NCI-H748 (cell line): Measurements from ENCODE around the gene FANCC.
"Not testable (repeated sequence)": the region's sequence is repeated elsewhere in the genome, so short reads cannot be mapped to it uniquely, and the experiment has no call there.

ENCODE experiments used
- DNase-seq: peaks from one replicate; lab custom pipeline; 2025; ENCODE audit not compliant: unreplicated experiment; lab: John Stamatoyannopoulos, UW

The FANCC gene

GRCh38 chr9:95330720-95331404 lies 13.4 kb upstream of the FANCC start:
- DNase-seq: no peak

GRCh38 chr9:95329061-95329460 lies 11.6 kb upstream of the FANCC start:
- DNase-seq: not testable (repeated sequence)

- no peak for DNase-seq
Observed at GRCh38 chr9:95327239-95327865, 9.8 kb upstream of the FANCC start.

- no peak for DNase-seq
Observed at GRCh38 chr9:95325221-95325620, 7.7 kb upstream of the FANCC start.

GRCh38 chr9:95317893-95318211 lies 343 bp upstream of the FANCC start:
- no peak for DNase-seq

- peak; percentile 95 for DNase-seq
Observed at GRCh38 chr9:95316794-95317118, 753 bp downstream of the FANCC start.

GRCh38 chr9:95316274-95316673 lies 1.2 kb downstream of the FANCC start:
- peak; percentile 36 for DNase-seq

GRCh38 chr9:95315108-95315746 lies 2.3 kb downstream of the FANCC start:
- DNase-seq: no peak

- peak; percentile 83 for DNase-seq
Observed at GRCh38 chr9:95313010-95313498, 4.5 kb downstream of the FANCC start.

GRCh38 chr9:95311961-95312360 lies 5.5 kb downstream of the FANCC start:
- DNase-seq: no peak

- no peak for DNase-seq
Observed at GRCh38 chr9:95307538-95307937, 10.0 kb downstream of the FANCC start.

GRCh38 chr9:95306819-95307218 lies 10.7 kb downstream of the FANCC start:
- no peak for DNase-seq

- no peak for DNase-seq
Observed at GRCh38 chr9:95305770-95306492, 11.6 kb downstream of the FANCC start.

- no peak for DNase-seq
Observed at GRCh38 chr9:95302479-95302878, 15.0 kb downstream of the FANCC start.

- DNase-seq: no peak
Observed at GRCh38 chr9:95297760-95298159, 19.7 kb downstream of the FANCC start.

GRCh38 chr9:95297316-95297715 lies 20.2 kb downstream of the FANCC start:
- no peak for DNase-seq

- no peak for DNase-seq
Observed at GRCh38 chr9:95296761-95297160, 20.7 kb downstream of the FANCC start.

- DNase-seq: not testable (repeated sequence)
Observed at GRCh38 chr9:95293296-95293695, 24.2 kb downstream of the FANCC start.

GRCh38 chr9:95292226-95292625 lies 25.3 kb downstream of the FANCC start:
- DNase-seq: no peak

- no peak for DNase-seq
Observed at GRCh38 chr9:95286151-95286550, 31.4 kb downstream of the FANCC start.

GRCh38 chr9:95285307-95285706 lies 32.2 kb downstream of the FANCC start:
- DNase-seq: no peak
